GM10266 (cell line): ENCODE measurements around the gene CYTL1.
"Not testable (repeated sequence)": the region's sequence is repeated elsewhere in the genome, so short reads cannot be mapped to it uniquely, and the experiment has no call there.

ENCODE experiments used
- DNase-seq: peaks from one replicate; pipeline ENCODE4 v3.0.0; 2012; ENCODE audit errors: extremely low spot score
- CTCF ChIP-seq: IDR thresholded peaks from 2 replicates; pipeline ENCODE4 v1.5.1; 2012; ENCODE audit warnings: mild to moderate bottlenecking, low read depth; ENCODE audit not compliant: control insufficient read depth, insufficient read depth; ENCODE audit errors: missing control alignments

CYTL1 gene

DNA sequence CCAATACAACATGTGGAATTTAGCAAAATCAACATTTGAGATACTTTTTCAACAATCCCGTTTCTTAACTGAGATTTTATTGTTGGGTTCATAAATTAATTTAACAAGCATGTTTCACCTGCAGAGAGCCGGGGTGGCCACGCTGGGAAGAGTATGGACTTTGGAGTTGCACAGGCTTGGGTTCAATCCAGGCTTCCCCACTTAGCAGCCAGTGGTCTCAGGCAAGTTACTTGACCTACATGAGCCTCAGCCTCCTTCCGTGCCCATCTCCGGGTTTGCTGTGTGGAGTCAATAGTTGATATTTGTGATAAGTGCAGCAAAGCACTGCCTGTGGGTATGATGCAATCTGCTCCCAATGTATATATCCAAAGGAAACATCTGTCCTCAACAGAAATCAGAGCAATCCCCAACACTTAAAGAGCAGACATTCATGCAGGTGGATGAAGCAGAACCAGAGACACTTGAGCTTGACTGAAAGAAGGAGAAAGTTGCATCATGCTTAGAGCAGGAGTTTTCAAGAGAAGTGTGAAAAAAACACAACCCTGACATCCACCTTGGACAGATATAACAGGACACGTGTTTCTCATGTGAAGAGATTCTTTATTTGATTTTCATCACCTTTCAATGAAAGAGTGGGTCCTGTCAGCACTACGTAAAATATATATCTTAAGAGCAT is 5.1 kb downstream of the CYTL1 start:
- TF ChIP-seq CTCF, result no peak
- DNase-seq, result no peak

- no peak for DNase-seq
- TF ChIP-seq CTCF, result no peak
These were observed 6.3 kb downstream of the CYTL1 start for GRCh38 chr4:5012958-5013357.

- no peak for TF ChIP-seq CTCF
- no peak for DNase-seq
These were observed 6.9 kb downstream of the CYTL1 start for GRCh38 chr4:5012244-5012898.

GRCh38 chr4:5010984-5011383 is 8.3 kb downstream of the CYTL1 start:
- no peak for DNase-seq
- no peak for TF ChIP-seq CTCF

DNA sequence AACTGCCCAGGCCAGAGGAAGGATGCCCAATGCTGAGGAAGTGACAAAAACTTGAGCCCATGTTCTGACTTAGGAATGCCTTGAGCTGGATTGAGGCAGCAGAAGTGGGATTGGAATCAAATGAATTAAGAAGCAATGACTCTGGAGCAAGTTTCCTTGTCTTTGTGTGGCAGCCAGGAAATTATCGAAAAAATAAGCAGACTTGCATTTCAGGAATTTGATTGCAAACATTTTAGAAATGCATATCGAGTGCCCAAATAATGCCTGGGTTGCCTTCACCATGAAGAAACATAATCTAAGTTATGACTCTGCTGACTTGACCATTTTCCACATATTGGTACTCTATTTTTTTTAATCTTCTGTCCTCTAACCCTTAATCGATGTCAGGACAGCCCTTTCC is 9.5 kb downstream of the CYTL1 start:
- no peak for TF ChIP-seq CTCF
- DNase-seq, result no peak

DNA sequence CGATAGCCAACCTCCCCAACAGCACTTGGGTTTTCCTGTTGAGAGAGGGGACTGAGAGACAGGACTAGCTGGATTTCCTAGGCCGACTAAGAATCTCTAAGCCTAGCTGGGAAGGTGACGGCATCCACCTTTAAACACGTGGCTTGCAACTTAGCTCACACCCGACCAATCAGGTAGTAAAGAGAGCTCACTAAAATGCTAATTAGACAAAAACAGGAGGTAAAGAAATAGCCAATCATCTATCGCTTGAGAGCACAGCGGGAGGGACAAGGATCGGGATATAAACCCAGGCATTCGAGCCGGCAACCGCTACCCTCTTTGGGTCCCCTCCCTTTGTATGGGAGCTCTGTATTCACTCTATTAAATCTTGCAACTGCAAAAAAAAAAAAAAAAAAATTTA is 12.3 kb downstream of the CYTL1 start:
- not testable (repeated sequence) for DNase-seq

- DNase-seq, result no peak
- no peak for TF ChIP-seq CTCF
These were observed 14.8 kb downstream of the CYTL1 start for GRCh38 chr4:5004496-5004895.
